ENCODE results near the gene EIF5AL1. TPM values are rescaled to one million over a fixed set of nuclear protein-coding genes. Genes with fewer than 3 reads are reported as not detected.
"Not testable (repeated sequence)": the region's sequence is repeated elsewhere in the genome, so short reads cannot be mapped to it uniquely, and the experiment has no call there.

Gene EIF5AL1
- total RNA-seq, 1 donor from 2014 or later = 0.38 TPM

DNA sequence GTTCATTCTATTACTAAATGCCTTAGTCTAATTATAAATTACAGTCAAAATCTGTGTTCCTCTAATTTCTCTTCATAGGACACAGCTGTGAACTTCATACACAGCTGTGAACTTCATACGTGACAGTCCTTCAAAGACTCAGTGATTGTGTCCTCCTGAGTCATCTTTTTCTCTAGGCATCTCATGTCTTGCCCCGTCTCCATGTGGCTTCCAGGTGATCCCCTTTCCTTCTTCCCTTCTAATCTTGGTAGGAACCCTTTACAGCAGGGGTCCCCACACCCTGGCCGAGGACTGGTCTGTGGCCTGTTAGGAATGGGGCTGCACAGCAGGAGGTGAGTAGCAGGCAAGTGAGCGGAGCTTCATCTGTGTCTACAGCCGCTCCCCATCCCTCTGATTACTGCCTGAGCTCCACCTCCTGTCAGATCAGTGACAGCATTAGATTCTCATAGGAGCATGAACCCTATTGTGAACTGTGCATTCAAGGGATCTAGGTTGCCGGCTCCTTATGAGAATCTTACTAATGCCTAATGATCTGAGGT lies 14.0 kb upstream of the EIF5AL1 start:
- no peak overlapping the region for H3K4me3 ChIP-seq (ENCODE audit: low read depth, low read length)
- TF ChIP-seq, protein P1, sequence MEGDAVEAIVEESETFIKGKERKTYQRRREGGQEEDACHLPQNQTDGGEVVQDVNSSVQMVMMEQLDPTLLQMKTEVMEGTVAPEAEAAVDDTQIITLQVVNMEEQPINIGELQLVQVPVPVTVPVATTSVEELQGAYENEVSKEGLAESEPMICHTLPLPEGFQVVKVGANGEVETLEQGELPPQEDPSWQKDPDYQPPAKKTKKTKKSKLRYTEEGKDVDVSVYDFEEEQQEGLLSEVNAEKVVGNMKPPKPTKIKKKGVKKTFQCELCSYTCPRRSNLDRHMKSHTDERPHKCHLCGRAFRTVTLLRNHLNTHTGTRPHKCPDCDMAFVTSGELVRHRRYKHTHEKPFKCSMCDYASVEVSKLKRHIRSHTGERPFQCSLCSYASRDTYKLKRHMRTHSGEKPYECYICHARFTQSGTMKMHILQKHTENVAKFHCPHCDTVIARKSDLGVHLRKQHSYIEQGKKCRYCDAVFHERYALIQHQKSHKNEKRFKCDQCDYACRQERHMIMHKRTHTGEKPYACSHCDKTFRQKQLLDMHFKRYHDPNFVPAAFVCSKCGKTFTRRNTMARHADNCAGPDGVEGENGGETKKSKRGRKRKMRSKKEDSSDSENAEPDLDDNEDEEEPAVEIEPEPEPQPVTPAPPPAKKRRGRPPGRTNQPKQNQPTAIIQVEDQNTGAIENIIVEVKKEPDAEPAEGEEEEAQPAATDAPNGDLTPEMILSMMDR (IDR thresholded peaks at IDR 0.05; ENCODE audit: insufficient read depth, low read length, poor library complexity, severe bottlenecking) = no peak
- H3K27me3 ChIP-seq (ENCODE audit: control insufficient read depth, insufficient read depth, low read length) = peaks cover 23% of the 10 kb centered on the region
- DNase-seq (ENCODE audit: low read depth) = no peak
- no peaks in the 10 kb centered on the region for H3K36me3 ChIP-seq (ENCODE audit: control insufficient read depth, insufficient read depth, low read length)

DNA sequence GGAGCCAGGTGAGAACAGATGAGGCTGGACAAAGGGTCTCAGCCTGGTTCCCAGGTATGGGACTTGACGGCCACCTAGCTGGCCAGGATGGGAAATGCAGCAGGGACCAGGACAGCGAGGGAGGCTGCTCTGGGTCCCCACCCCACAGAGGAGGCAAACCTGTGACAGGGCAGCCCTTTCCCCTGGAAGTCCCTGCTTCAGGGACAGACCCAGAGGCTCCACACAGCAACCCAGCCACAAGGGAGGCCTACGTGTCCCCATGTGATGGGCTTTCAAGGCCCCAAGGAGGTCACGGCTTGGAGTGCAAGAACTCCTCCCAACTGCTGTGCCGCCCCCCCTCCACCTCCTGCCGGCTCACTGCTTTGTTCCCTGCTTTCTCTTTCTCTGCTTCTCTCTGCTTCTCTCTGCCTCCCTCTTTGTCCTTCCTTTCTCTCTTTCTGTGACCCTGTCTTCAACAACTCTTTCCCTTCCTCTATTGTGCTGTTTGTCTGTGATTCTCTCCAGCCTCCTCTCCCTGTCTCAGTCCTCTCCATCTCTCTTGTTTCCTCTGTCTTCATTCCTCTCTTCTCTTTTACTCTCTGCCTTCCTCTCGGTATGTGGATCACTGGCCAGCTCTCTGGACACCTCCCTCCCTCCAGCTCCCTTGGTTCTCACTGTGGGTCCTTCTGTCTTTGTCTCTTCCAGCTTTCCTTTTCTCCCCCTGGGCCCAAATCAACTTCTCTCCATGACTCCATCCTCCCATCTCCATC lies 9.6 kb upstream of the EIF5AL1 start:
- Histone ChIP-seq H3K36me3 (ENCODE audit: control insufficient read depth, insufficient read depth, low read length) (no peaks in the 10 kb centered on the region), H3K4me3 (ENCODE audit: low read depth, low read length) (no peak overlapping the region), H3K27me3 (ENCODE audit: control insufficient read depth, insufficient read depth, low read length) (peaks cover 16% of the 10 kb centered on the region)
- DNase-seq (ENCODE audit: low read depth) = no peak
- TF ChIP-seq, protein P1 (IDR thresholded peaks at IDR 0.05; ENCODE audit: insufficient read depth, low read length, poor library complexity, severe bottlenecking) = peak; percentile 58

DNA sequence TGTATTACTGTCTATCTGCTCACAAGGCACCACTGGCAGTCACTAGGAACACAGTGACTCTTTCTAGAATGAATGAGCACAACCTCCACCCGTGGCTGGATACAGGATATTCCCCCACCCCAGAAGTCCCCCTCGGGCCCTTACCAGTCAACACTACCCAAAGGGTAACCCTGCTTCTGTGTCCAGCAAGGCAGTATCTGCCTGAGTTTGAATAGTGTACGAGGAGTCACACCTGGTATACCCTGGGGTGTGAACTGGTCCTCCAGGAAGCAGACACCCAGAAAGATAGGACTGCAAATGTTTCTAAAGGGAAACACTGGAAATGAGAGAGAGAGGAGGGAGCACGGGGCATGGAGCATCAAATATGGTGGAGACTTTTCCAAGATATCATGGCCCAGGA lies 8.5 kb upstream of the EIF5AL1 start:
- H3K4me3 ChIP-seq (ENCODE audit: low read depth, low read length); H3K36me3 ChIP-seq (ENCODE audit: control insufficient read depth, insufficient read depth, low read length); DNase-seq (ENCODE audit: low read depth): not testable (repeated sequence)
- peaks cover 16% of the 10 kb centered on the region for H3K27me3 ChIP-seq (ENCODE audit: control insufficient read depth, insufficient read depth, low read length)

DNA sequence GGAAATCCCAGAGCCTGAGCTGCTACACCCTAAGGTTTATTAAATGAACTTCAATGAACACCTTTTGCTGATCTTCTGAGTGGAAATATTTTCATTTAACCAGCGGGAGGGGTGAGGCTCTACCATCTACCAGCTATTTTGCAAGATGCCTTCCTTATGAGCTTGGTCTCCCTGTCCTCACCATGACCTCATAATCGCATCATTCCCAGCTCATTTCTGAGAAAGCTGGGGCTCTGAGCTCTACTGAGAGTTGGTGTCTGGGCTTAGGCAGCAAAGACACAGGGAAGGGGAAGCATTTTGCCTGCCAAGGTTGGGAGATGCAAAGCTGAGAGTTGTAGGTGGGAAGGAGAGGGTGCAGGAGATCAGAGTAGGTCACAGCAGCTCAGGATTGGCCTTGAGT lies 7.8 kb upstream of the EIF5AL1 start:
- peaks cover 13% of the 10 kb centered on the region for H3K27me3 ChIP-seq (ENCODE audit: control insufficient read depth, insufficient read depth, low read length)
- H3K4me3 ChIP-seq (ENCODE audit: low read depth, low read length); H3K36me3 ChIP-seq (ENCODE audit: control insufficient read depth, insufficient read depth, low read length); DNase-seq (ENCODE audit: low read depth): not testable (repeated sequence)

DNA sequence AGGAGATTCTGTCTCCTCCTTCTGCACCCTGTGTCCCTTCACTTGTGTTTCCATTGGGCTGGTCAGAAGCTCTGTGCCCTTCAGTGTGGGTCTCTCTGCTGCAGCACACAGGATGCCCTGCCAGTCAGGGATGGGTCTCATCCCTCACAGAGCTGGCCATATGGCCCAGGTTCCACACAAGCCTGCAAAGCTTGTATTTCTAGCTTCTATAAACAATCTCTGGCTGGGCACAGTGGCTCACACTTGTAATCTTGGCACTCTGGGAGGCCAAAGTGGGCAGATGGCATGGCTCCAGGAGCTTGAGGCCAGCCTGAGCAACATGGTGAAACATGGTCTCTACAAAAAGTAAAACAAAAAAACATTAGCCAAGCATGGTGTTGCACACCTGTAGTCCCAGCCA lies 7.0 kb upstream of the EIF5AL1 start:
- not testable (repeated sequence) for H3K4me3 ChIP-seq (ENCODE audit: low read depth, low read length); H3K36me3 ChIP-seq (ENCODE audit: control insufficient read depth, insufficient read depth, low read length); DNase-seq (ENCODE audit: low read depth)
- peaks cover 12% of the 10 kb centered on the region for H3K27me3 ChIP-seq (ENCODE audit: control insufficient read depth, insufficient read depth, low read length)

DNA sequence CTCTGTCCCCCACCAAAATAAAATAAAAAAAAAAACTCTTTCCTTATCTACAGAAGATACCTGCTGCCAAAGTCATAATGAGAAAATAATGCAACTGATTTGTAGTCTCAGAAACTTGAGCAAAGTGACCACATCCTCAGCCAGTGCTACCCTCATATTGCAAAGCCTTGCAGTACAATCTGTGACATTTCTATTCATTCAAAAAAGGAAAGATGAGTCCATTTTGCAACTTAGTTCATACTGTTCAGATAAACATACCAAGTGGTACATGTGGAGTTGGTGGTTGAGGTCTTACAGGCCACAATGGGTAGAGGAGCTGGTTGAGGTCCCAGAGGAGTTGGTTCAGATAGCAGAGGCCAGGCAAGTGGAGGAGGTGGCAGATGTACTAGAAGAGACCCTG lies 6.5 kb upstream of the EIF5AL1 start:
- Histone ChIP-seq H3K27me3 (ENCODE audit: control insufficient read depth, insufficient read depth, low read length) (peaks cover 12% of the 10 kb centered on the region), H3K36me3 (ENCODE audit: control insufficient read depth, insufficient read depth, low read length) (no peaks in the 10 kb centered on the region), H3K4me3 (ENCODE audit: low read depth, low read length) (no peak overlapping the region)
- no peak for DNase-seq (ENCODE audit: low read depth)
- TF ChIP-seq, protein P1 (IDR thresholded peaks at IDR 0.05; ENCODE audit: insufficient read depth, low read length, poor library complexity, severe bottlenecking) = no peak

DNA sequence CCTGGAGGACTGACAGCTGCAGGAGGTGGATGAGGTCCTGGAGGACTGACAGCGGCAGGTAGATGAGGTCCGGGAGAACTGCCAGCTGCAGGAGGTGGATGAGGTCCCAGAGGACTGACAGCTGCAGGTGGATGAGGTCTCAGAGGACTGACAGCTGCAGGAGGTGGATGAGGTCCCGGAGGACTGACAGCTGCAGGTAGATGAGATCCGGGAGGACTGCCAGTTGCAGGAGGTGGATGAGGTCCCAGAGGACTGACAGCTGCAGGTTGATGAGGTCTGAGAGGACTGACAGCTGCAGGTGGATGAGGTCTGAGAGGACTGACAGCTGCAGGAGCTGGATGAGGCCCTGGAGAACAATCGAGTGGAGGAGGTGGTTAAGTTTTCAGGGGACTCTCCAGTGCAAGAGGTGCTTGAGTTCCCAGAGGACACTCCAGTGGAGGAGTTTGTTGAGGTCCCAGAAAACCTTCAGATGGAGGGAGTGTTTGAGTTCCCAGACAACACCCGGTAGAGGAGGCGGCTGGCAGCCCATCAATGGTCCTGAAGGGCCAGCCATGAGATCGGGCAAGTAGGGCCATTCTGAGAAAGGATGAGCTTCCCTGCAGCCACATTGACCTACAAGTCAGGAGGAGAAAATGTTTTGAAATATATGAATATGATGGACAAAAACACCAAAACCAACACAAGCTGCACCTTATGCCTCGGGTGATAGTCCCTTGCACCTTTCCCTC lies 4.7 kb upstream of the EIF5AL1 start:
- TF ChIP-seq, protein P1 (IDR thresholded peaks at IDR 0.05; ENCODE audit: insufficient read depth, low read length, poor library complexity, severe bottlenecking) = no peak
- Histone ChIP-seq H3K27me3 (ENCODE audit: control insufficient read depth, insufficient read depth, low read length) (peaks cover 11% of the 10 kb centered on the region), H3K4me3 (ENCODE audit: low read depth, low read length) (no peak overlapping the region), H3K36me3 (ENCODE audit: control insufficient read depth, insufficient read depth, low read length) (no peaks in the 10 kb centered on the region)
- DNase-seq (ENCODE audit: low read depth) = no peak

DNA sequence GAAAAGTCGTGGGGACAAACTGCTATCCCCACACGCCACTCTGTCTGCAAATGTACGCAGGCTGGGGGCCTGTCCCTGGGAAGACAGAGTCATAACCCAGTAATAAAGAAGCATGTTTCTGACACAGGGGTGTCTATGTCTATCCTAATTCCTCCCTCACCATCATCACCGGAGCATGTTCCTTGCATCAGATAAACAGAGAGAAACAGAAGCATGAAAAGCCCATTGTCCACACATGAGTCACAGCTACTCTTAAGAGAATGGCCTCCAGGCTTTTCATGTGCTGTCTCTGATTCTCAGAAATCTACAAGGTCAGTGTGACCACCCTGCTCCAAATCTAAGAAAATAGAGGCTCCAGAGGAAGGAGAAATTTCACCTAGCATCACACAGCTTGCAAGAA lies 4.1 kb upstream of the EIF5AL1 start:
- H3K4me3 ChIP-seq (ENCODE audit: low read depth, low read length); H3K36me3 ChIP-seq (ENCODE audit: control insufficient read depth, insufficient read depth, low read length); H3K27me3 ChIP-seq (ENCODE audit: control insufficient read depth, insufficient read depth, low read length); DNase-seq (ENCODE audit: low read depth): not testable (repeated sequence)

DNA sequence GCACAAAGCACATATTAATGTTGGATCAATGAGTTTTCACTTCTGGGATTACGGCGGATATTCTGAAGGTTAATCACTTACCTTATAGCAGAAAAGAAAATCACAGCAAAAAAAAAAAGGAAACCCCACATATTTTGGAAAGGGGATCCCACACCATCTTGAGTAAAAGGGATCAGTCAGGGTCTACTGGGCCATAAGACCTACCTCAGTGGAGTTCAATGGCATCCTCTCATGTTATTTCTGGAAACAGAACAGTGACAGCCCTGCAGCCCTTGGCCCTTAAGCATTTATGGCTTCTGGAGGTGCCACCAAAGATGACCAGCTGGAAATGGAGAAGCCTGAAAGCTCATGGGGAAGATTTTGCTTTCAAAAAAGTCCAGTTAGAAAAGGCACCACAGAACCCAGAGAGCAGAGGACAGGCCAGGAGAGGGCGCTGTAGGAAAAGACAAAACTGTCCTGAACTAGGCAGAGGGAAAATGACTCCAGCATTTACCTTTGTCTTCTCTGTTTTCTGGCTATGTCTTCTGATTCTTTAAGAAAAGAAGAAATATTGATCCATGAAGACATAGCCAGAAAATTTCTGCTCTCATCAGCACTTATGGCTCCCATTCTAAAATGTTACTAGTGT lies 2.9 kb upstream of the EIF5AL1 start:
- not testable (repeated sequence) for H3K36me3 ChIP-seq (ENCODE audit: control insufficient read depth, insufficient read depth, low read length); H3K4me3 ChIP-seq (ENCODE audit: low read depth, low read length); DNase-seq (ENCODE audit: low read depth); H3K27me3 ChIP-seq (ENCODE audit: control insufficient read depth, insufficient read depth, low read length)

DNA sequence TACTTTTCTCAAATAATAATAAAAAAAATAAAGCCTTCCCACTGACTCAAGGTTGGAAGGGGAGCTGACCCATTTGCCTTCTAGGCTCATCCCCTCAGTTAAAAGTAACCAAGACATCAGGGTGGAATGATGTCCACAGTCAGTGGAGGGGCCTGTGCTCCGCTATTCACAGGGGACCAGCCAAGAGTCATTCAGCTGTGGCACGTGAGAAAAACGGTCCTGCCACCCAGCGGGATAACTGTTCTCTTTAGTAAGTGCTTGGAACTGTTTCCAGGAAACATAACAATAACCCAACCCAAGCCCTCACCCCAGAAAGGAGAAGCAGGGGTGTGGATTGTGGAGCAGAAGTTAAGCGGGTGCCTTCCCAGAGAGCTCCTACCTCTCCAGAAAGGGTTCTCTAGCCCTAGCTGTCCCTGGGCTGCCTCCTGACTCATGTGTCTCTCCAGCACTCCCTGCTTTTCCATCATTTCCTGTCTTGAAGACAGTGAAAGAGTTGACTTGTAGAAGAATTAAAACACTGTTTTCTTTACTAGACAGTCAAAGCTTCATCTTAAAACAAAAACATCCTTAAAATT lies 2.3 kb upstream of the EIF5AL1 start:
- H3K4me3 ChIP-seq (ENCODE audit: low read depth, low read length); H3K36me3 ChIP-seq (ENCODE audit: control insufficient read depth, insufficient read depth, low read length); DNase-seq (ENCODE audit: low read depth); H3K27me3 ChIP-seq (ENCODE audit: control insufficient read depth, insufficient read depth, low read length): not testable (repeated sequence)

Data from kidney epithelial cell (primary cell).